ENCODE measurements around the gene ABCB11.

DNA sequence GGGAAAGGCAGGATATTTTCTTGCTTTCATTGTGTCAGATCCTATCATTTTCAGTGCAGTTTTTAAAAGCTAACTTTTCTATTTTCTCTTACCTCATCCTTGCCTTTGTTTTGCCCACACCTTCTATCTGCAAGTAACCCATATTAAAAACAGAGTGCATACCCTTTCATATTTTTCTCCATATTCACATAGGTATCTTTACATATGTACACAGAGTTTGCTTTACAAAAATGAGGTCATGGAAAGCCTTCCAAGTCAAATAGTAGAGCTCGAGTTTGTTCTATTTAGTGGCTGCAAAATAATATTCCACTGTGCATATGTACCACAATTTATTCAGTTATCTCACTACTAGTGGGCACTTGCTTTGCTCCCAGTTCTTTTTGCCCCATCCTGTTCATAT is 34.3 kb upstream of the ABCB11 start:
- TF ChIP-seq FOXA1 (IDR thresholded peaks at IDR 0.05) = no peak
- no peak for TF ChIP-seq ARNT (IDR thresholded peaks at IDR 0.05)
- TF ChIP-seq LEF1 (IDR thresholded peaks at IDR 0.05; ENCODE audit: borderline replicate concordance) = no peak
- TF ChIP-seq FOXM1 (IDR thresholded peaks at IDR 0.05; ENCODE audit: borderline replicate concordance) = no peak
- TF ChIP-seq SP1 (IDR thresholded peaks at IDR 0.05) = no peak
- TF ChIP-seq BHLHE40 (IDR thresholded peaks at IDR 0.05; ENCODE audit: borderline replicate concordance) = no peak

All from HEK293T (cell line).